Bronchial smooth muscle cell (primary cell): ENCODE results near the gene TRIM71. TPM values are rescaled to one million over a fixed set of nuclear protein-coding genes. Genes with fewer than 3 reads are reported as not detected.

Experiments
- total RNA-seq: library from RNA; depleted of rRNA; stranded (reverse); fragments of >200 nt; gene quantifications from 2 replicates; pipeline ENCODE4 v1.2.1, GENCODE V29; 2014

Gene TRIM71
- not detected in 2 replicates for total RNA-seq

DNA sequence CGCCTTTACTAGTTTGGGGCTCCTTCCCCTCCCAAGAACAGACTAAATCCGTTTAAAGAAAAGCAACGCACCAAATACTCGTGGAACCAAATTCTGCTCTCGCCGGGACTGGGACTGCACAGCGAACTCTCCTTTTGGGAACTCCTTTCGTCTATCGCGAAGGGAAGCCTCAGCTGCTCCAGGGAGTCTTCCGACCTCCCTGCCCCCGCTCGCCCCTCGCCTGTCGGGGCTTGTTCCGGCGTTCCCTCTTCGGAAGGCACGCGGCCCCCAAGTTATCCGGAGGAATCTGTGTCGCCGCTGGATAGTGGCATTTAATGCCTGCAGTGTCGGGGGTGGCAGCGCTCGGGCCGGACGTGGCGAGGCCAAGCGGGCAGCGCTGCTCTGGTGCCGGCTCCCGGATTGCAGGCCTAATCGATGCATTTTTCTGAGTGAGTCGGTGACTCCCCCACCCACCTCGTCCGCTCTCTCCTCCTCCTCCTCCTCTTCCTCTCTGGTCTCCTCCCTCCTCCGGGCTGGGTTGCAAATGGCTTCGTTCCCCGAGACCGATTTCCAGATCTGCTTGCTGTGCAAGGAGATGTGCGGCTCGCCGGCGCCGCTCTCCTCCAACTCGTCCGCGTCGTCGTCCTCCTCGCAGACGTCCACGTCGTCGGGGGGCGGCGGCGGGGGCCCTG is at the start of gene TRIM71:
TSS of gene TRIM71 (plus strand) at position 440 of the 671 bp plus-strand sequence. CDS start at position 524, 84 bp downstream.

Other genes starting within 250 kb of the TRIM71 start
- gene DYNC1LI1, start 247.1 kb upstream of the TRIM71 start, total RNA-seq, result 30.4 and 32.2 TPM in 2 replicates
- 20.6 and 21.5 TPM in 2 replicates for gene CNOT10, start 132.8 kb upstream of the TRIM71 start, total RNA-seq
- gene CCR4, start 133.6 kb downstream of the TRIM71 start, total RNA-seq, result not detected in 2 replicates